ENCODE measurements around the gene ASB2.

ASB2 gene, protein sequence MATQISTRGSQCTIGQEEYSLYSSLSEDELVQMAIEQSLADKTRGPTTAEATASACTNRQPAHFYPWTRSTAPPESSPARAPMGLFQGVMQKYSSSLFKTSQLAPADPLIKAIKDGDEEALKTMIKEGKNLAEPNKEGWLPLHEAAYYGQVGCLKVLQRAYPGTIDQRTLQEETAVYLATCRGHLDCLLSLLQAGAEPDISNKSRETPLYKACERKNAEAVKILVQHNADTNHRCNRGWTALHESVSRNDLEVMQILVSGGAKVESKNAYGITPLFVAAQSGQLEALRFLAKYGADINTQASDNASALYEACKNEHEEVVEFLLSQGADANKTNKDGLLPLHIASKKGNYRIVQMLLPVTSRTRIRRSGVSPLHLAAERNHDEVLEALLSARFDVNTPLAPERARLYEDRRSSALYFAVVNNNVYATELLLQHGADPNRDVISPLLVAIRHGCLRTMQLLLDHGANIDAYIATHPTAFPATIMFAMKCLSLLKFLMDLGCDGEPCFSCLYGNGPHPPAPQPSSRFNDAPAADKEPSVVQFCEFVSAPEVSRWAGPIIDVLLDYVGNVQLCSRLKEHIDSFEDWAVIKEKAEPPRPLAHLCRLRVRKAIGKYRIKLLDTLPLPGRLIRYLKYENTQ

DNA sequence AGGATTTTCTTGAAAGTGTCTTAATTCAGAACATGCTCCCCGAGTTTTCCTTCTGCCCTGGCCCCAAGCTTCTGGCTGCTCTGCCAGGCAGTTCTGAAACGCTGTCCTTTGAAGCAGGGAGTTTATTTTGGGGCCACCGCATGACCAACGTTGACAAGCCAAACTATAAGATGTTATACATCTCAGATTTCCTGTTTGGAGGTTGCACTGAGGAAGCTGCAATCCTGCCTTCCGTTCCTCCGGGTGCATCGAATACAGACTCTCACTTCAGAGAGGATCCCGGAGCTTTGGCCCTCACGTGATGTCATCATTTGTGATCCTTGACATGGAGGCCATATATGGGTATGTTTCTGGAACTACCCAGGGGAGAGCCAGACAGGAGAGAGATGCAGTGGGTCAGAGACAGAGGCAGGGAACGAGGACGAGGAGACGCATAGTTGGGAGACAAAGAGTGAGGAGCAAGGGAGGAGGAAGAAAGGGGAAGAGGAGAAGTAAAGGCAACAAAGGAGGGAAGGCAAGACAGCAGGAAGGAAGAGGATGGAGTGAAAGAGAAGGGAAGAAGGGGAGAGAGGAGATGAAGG lies at the start of gene ASB2:
ASB2 (minus strand) TSS at position 94 of the 581 bp plus-strand sequence. CDS start 12,031 bp downstream, outside the sequence.
- DNase-seq = no peak

DNA sequence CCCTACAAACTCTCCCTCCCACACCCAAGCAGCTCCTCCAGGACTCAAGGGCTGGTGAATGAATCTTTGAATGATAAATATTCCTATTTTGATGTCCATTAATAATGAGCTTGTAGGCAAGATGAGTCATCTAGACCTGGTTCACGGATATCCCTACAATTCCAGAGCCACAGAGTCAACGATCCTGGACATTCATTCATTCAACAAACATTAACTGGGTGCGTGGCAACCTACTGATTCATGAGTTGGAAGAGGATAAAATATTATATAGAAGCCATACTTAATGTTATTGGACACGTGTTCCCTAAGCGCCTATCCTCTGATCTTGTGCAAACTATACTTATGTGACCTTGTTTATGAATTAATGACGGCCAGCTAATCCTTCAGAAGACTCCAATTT lies 49.4 kb upstream of the ASB2 start:
- DNase-seq = no peak

GRCh38 chr14:94024549-94024948 lies 48.2 kb upstream of the ASB2 start:
- DNase-seq = no peak

DNA sequence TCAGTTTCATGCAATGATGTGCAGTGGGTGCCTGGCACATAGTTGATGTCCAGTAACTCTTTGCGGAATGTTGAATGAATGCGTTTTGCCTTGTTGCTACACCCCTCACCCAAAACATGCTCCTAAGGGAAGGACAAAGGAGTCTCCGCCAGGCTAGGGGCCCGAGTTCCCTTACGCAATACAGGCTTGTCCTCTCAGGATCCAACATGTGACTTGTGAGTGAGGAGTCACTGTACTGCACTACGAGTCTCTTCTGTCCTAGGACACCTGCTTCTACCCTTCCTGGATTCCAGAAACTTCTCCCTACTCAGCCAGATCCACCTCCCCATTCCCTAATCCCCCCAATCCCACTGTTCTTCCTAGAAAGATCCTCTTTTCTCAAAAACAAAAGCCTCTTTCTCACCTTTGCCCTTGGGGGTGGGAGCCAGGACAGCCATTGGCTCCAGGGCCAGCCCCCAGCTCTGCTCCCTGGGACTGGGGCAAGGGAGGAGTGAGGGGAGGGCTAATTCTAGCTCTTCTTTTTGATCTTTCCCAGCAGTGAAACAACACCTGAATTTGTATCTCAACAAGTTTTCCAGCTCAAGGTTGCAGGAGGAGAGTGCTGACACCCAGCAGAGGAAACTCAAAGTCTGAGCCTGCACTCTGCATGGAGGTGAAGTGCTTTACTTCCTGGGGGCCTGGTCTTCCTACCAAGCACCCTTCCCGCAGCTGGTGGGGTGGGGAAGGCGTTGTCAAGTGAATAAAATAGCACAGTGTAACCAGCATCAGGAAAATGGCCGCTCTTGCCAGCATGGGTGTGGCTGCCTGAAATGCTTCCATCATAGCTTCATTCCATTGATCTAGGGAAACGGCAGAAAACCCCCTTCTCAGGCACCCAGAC lies 46.4 kb upstream of the ASB2 start:
- no peak for DNase-seq

GRCh38 chr14:94021416-94022157 lies 45.2 kb upstream of the ASB2 start:
- no peak for DNase-seq

GRCh38 chr14:94021001-94021400 lies 44.6 kb upstream of the ASB2 start:
- no peak for DNase-seq

DNA sequence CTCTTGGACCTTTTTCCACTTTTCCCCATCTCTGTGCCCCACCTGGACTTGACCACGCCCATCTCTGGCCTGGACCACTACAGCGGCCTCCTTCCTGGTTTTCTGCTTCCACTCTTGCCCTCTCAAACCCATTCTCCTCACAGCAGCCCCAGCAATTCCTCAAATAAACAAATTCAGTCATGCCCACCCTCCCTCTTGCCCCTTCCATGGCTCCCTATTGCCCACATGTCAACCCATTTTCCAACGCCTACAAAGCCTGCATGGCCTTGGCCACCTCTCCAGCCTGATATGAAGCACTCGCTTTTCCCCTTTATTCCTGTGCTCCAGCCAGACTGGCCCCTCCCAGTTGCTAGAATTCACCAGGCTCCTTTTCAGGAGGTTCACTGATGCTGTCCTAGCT lies 43.9 kb upstream of the ASB2 start:
- no peak for DNase-seq

- no peak for DNase-seq
Observed at GRCh38 chr14:94019329-94019728, 43.0 kb upstream of the ASB2 start.

DNA sequence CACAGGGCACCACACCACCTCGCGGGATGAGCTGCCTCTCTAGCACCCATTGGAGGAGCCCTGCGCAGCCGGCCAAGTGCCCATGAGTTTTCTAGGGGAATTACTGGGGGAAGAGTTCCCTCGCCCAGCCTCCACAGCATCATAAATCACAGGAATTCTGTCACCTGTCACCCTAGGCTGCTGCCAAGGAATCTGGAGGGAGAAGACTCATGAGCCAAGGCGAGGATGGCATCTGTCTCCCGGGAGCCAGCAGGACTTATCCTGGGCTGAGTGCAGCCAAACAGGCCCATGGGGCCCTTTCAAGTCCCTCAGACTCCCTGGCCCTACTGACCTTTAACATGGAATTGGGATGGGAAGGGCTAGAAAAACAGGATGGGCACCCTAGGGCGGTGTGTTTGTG lies 41.9 kb upstream of the ASB2 start:
- DNase-seq = no peak

DNA sequence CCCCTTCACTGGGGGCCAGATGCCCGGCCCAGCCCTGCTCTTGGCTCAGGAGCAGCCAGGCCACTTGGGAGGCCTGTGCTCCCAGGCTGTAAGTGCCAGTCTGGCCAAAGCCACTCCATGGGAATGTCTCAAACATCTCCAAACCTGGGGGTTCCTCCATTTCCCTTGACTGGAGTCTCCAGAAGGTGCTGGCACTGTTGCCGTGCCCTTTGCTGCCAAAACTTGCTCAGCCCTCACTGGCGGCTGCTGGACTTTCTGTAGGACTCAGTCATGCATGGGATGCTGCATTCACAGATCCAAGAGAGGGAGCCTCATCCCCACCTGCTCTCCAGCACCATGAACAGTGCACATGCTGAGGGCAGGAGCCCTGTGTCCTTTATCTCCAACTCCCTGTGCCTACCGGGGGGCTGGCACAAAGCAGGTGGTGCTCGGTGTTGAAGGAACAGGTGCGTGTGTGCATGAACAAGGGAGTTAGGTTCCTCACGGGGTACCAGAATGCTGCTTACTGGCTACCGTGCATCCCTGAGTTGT lies 40.1 kb upstream of the ASB2 start:
- DNase-seq = no peak

- no peak for DNase-seq
Observed at GRCh38 chr14:94015223-94015622, 38.9 kb upstream of the ASB2 start.

DNA sequence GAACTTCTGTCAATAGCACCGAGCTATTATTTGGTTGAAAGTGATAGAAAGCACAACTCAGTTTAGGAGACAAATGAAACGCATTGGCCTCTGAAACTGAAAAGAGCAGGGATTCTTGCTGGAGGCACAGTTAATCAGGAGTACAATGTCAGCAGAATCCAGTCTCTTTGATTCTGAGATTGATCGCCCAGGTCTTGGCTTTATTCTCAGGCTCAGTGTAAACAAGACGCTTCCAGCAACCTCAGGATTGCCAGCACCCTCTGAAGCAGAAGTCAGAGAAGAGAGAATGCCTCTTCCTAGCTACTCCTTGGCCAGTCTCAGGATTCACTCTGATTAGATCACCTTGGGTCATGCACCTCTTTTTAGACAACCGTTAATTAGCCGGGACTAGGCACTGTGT lies 38.0 kb upstream of the ASB2 start:
- no peak for DNase-seq

- DNase-seq = no peak
Observed at GRCh38 chr14:94011795-94012194, 35.4 kb upstream of the ASB2 start.

- no peak for DNase-seq
Observed at GRCh38 chr14:94010625-94011024, 34.3 kb upstream of the ASB2 start.

GRCh38 chr14:94009767-94010166 lies 33.4 kb upstream of the ASB2 start:
- DNase-seq = no peak

GRCh38 chr14:94008234-94008633 lies 31.9 kb upstream of the ASB2 start:
- DNase-seq = no peak

GRCh38 chr14:94005324-94006073 lies 29.1 kb upstream of the ASB2 start:
- DNase-seq = no peak

GRCh38 chr14:94004015-94004414 lies 27.6 kb upstream of the ASB2 start:
- DNase-seq = no peak

GRCh38 chr14:94003397-94003796 lies 27.0 kb upstream of the ASB2 start:
- no peak for DNase-seq

GRCh38 chr14:94001501-94002396 lies 25.4 kb upstream of the ASB2 start:
- peak; percentile 50 to 52 for DNase-seq
